HG03457 (cell line): ENCODE results near the gene COX6A2.
"Not testable (repeated sequence)": the region's sequence is repeated elsewhere in the genome, so short reads cannot be mapped to it uniquely, and the experiment has no call there.

Source experiments
- ATAC-seq: cut with Tn5 transposase; IDR thresholded peaks from one replicate; pipeline ENCODE4 v1.9.1; 2021; ENCODE audit warnings: moderate number of reproducible peaks; ENCODE audit not compliant: unreplicated experiment

The COX6A2 gene

DNA sequence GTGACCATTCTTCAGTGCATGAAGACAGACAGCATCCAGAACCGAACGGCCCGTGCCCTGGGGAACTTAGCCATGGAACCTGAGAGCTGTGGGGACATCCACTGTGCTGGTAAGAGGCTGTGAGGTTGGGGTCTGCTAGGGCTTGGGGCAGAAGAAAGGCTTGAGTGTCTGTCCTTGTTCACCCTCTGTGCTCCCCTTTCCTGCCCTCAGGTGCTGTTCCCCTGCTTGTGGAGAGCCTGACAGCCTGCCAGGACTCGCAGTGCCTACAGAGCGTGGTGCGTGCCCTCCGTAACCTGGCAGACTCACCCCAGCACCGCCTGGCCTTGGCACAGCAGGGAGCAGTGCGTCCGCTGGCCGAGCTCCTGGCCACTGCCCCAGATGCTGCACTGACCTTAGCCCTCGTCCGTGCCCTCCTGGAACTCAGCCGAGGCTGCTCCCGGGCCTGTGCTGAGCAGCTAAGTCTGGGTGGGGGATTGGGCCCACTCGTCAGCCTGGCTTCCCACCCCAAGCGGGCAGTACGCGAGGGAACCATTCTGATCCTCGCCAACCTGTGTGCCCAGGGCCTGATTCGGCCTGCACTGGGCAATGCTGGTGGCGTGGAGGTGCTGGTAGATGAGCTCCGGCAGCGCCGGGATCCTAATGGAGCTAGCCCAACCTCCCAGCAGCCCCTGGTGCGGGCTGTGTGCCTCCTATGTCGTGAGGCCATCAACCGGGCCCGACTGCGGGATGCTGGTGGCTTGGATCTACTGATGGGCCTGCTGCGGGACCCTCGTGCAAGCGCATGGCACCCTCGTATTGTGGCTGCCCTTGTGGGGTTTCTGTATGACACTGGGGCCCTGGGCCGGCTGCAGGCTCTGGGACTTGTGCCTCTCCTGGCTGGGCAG is 34.0 kb upstream of the COX6A2 start:
- no peak for ATAC-seq

DNA sequence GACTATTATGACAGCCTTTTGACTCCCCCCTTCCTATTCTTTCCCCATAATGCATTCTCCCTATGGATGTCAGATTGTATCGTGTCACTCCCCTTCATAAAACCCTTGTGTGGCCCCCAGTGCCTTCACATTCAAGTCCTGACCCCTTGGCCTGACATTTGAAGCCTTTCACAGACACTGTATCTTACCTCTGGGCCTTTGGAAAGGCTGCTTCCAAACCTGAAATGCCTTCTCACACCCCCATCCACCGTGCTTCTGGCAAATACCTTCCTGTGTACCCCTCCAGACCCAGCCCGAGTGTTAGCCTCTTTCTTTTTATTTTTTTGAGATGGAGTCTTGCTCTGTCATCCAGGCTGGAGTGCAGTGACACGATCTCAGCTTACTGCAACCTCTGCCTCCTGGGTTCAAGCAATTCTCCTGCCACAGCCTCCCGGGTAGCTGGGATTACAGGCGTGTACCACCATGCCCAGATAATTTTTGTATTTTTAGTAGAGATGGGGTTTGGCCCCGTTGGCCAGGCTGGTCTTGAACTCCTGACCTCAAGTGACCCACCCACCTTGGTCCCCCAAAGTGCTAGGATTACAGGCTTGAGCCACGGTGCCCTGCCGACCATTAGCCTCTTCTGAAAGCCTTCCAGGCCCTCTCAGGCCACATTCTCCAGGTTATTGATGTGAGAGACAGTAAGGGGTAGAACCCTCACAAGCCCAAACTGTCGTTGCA is 33.2 kb upstream of the COX6A2 start:
- ATAC-seq, result no peak

DNA sequence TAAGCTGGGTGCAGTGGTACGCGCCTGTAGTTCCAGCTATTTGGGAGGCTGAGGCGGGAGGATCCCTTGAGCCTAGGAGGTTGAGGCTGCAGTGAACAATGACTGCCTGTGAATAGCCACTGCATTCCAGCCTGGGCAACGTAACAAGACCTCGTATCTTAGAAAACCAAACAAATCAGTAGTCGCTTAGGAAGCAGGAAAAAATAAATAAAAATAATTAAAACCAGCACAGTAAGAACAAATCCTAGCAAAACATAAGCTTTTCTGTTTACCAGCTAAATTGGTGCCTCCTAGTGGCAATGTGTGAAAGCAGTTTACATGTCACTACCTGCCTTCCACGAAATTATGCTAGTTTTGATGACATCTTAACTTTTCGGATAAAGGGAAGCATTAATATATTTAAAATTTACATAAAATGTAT is 32.4 kb upstream of the COX6A2 start:
- no peak for ATAC-seq

DNA sequence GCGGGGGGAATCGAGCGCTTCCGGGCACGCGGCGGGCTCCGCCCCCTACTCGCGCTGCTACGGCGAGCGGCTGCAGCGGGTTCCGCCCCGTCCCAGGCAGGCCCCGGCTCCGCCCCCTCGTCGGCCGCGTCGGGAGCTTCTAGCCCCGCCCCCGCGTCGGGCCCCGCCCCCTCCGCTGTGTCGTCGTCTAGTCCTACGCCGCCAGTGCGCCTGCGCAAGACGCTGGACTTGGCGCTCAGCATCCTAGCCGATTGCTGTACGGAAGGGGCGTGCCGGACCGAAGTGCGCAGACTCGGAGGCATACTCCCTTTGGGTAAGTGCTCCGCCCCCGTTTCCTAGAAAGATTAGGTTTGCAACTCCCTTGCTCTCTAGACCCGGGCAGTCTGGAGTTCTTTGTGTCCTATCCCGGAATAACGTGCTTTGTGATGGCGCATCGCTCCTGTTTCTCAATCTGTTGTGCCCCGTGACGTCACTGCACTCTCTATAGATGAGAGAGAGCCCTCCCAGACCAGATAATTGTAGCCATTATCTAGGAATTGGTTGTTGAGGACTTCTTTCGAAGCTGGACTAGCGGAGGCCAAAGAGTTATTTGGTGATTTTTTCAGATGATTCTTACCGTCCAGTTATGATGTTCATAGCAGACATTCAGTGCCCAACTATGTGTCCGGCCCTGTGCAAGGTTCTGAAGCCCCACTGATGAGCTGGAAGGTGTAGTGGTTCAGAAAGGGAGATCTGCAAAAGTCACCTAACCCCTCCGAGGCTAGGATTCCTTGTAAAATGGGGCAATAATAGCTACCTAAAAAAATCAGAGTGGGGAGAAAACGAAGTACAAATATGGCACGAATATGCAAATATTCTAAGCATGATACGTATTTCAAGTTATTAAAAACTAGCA is 31.8 kb upstream of the COX6A2 start:
- ATAC-seq, result peak; percentile 52

DNA sequence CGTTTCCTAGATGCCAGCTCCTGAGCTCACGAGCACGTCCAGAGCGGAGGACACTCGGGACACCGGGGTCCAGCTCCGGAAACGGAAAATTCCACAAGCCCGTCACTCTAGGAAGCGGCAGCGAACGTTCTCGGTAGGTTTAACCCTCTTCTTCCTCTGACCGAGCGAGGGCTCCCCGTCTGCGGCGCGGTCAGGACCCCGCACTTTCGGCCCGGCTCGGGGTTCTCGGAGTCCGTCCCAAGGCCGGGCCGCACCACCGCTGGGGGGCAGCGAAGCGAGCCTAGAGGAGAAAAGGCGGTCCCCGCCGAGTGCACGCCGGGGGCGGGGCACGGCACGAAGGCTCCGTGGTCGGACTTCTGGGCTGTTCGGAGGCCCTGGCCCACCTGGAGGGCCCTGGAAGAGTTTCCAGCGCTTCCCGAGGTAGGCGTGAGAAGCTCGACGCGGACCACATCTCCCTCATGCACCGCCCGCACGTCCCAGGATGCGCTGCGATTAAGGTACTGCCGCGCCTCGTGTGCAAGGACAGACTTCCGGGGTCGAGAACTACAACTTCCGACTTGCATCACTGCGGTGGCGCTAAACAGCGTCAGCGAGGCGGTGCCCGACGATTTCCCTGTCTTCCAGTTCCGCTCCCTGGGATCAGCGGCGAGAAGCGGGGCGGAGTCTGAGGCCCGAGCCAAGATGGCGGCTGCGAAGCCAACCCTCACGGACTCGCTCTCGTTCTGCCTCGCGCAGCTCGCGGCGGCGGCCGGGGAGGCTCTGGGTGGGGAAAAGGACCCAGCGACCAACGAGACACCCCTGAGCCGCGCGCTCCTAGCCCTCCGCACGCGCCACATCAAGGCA is 30.9 kb upstream of the COX6A2 start, which contains the start of gene ARMC5:
TSS of gene ARMC5 (plus strand) at position 658 of the 843 bp plus-strand sequence. CDS start at position 682, 24 bp downstream.
- peak; percentile 60 for ATAC-seq

DNA sequence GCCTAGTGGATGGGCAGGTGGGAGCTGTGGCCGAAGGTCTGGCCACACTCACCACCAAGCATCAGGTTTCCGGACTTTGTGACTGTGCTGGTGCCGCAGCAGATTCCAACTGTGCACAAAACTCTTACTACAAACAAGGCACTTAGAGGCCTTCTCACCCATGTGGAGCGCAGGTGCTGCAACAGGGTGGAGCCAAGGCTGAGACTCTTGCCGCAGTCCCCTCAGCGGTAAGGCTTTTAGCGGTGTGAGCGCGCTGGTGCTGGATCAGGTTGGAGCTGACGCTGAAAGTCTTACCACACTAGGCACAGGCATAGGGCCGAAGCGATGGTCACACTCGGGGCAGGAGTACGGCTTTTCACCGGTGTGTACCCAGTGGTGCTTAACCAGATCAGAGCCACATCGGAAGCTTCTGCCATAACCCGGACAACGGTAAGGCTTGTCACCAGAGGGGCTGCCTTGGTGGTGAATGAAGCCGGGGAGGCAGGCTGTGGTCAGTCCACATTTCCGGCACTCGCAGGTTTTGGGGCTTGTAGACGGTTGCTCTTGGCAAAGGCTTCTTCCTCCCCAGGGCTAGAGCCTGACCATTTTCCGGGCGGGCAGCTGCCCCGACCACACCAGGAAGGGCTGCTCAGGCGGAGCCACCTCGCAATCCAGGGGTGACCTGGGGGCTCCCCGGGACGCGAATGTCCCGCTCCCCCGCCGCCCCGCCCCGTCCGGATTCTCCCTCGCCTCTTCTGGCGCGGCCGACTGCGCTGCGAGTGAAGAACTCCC is 30.1 kb upstream of the COX6A2 start:
- ATAC-seq, result peak; percentile 5

DNA sequence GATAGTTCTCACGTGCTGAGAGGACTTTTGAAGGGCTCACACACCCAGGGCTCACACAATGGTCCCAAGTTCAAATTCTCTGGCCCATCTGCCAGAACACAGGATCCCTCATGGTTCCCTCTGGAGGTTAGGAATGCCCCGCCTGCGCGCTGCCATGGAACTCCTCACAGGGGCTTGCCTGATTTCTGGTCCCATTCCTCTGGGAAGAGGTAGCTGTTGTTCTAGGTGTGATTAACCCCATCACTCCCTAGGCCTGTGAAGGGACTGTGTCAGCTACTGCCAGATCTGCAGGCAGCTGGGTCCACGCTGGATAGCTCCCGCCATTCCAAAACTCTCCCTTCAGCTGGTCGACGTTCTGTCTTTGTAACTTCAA is 28.8 kb upstream of the COX6A2 start:
- ATAC-seq, result no peak

DNA sequence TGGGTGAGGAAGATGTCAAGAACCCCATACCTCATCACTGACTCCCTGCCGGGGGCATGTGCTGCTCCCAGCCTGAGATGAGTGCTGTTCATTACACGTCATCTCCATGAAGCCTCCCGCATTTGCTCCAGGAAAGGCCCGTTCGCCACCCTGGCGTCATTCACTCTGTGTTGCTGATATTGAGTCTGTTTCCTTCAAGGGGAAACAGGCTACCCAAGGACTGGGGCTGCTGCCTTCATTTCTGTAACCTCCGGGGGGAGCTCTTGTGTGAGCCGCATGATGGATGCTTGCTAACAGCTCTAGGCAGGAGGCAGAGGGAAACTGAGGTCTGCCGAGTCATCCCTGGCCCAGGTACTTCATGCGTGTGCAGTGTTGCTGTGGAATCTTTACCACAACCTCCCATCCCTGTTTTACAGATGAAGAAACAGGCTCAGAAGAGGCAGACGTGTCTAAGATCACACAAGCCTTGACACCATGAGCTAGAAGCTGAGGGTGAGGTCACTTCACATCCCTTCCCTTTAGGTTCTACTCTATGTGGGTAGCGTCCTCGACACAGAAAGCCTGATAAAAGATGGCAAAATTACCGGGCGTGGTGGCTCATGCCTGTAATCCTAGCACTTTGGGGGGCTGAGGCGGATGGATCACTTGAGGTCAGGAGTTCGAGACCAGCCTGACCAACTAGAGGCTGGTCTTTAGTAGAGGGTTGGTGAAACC is 27.6 kb upstream of the COX6A2 start:
- no peak for ATAC-seq

DNA sequence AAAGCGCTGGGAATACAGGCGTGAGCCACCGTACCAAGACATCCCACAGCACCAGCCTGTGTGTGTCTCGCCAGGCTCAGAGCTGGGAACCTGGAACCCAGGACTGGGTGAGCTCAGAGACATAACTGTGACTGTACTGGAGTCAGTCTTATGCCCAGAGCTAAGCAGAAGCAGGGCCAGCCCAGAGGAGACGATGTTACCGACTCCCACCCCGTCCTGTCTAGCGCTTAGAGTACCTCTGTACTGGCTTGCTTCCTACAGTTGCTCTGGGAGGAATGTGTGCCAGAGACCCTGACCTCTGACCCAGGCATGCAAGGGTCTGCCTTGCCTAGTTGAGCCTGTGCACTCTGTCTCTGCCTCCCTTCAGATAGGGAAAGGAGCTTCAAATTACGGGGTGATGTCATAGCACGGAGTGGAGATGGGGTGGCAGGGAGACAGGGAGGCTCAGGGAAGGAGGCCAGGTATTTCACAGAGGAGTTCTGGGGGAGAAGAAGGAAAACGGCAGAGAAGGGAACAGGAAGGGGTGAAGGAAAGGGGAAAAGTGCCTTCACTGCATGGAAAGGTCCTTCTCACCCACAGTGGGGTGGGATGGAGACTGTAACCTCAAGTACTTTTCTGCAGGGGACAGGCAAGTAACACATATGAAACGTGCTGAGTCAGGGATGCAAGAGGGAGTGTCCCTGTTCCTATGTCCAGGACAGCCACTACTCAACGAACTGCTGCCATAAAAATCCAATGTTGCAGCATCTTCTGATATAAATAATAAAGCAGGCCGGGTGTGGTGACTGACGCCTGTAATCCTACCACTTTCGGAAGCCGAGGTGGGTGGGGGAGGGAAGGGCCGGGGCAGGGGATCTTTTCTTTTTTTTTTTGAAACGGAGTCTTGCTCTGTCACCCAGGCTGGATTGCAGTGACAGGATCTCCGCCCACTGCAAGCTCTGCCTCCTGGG is 25.4 kb upstream of the COX6A2 start:
- no peak for ATAC-seq

DNA sequence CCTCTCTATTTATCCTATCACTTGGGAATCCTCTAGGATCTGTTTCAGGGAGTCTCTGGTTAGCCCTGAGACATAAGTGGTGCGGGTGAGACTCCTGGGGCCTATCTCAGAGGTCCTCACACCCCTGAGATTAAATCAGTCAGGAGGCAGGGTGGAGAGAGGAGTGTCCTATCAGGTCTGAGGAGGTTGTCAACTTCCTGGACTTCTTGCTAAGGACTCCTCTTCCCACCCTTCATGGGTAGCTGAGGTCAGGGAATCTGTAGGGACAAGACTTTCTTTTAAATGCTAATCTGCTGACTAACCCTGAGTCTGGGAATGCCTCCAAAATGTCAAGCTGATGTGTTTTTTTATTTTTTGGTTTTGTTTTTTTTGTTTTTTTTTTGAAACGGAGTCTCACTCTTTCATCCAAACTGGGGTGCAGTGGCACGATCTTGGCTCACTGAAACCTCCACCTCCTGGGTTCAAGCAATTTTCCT is 24.5 kb upstream of the COX6A2 start:
- no peak for ATAC-seq

DNA sequence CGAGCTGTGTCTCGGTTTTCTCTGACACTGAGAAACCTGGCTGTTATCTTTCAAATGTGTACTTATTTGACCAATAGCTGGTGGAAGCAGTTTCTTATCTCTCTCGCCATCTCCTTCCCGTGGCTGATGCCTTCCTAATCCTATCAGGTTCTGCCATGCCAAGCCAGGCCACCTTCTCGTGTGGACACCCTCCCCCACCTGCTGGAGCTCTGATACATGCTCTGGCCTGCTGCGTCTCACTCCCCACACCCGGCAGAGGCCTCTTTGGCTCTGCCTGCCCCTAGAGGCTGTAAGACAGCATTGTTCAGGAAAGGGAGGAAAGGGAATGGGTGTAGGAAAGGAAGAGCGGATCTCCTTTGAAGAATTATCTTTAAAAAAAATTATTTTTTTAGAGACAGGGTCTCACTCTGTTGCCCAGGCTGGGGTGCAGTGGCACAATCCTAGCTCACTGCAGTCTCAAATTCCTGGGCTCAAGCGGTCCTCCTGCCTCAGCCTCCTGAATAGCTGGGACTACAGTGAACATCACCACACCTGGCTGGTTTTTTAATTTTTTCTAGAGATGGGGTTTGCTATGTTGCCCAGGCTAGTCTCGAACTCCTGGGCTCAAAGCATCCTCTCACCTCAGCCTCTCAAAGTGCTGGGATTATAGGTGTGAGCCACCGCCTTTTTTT is 23.7 kb upstream of the COX6A2 start:
- no peak for ATAC-seq

DNA sequence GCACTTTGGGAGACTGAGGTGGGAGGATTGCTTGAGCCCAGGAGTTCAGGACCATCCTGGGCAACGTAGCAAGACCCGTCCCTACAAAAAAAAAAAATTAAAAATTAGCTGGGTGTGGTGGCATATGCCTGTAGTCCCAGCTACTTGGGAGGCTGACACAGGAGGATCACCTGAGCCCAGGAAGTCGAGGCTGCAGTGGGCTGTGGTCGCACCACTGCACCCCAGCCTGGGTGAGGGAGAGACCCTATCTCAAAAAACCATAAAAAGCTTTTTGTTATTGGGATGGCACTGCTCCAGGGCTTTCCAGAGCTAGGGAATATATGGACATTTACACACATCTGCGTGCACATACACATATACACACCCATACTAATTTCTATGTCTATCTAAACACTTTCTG is 23.0 kb upstream of the COX6A2 start:
- no peak for ATAC-seq

DNA sequence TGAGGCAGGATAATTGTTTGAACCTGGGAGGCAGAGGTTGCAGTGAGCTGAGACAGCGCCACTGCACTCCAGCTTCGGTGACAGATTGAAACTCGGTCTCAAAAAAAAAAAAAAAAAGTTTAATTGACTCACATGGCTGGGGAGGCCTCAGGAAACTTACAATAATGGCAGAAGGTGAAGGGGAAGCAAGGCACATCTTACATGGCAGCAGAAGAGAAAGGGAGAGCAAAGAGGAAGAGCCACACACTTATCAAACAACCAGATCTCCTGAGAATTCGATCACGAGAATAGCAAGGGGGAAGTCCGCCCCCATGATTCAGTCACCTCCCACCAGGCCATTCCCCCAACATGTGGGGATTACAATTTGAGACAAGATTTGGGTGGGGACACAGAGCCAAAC is 17.8 kb upstream of the COX6A2 start:
- ATAC-seq, result not testable (repeated sequence)

DNA sequence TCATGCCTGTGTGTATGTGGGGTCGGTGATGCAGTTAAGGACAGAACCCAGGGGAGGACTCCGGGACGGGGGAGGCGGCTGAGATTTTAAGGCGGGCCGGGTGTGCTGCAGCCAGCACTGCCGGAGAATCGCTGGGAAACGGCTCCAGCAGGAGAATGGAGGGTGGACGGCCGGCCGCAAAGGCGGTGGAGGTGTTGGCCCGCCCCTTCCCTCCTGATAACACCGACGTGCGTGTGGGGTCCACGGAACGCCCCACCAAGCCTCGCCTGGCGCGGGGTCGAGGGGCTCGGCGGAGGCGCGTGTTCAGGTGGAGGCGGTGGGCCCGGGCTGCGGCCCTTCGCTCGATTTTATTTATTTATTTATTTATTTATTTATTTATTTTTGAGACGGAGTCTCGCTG is 13.8 kb upstream of the COX6A2 start:
- ATAC-seq, result no peak

DNA sequence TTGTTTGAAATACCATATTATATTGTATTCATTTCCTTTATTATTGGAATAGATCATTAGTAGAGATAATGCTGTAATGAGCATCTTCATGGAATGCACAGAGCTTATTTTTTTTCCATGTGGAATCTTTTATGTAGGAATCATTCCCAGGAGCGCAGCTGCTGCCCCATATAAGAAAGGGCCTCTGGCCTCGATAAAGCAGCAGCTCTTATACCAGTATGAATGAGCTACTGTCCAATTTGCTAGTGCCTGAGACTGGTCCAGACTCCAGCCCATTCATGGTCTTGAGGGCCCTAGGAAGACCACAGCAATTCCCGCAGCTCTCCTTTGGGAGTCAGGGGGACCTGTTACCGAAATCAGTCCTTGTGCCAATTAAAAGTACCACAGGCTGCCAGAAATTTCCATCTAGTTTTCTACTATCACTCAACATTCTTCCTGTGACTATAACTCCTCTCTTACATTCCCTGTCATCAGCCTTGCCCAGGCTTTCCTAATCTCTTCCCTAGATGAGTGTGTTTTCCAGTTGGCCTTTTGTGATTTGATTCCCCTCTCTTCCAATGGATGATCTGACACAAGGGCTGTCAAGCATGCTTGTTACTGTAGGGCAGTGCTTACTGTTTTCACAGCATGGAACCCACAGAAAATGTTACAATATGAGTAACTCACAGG is 12.5 kb upstream of the COX6A2 start:
- no peak for ATAC-seq

DNA sequence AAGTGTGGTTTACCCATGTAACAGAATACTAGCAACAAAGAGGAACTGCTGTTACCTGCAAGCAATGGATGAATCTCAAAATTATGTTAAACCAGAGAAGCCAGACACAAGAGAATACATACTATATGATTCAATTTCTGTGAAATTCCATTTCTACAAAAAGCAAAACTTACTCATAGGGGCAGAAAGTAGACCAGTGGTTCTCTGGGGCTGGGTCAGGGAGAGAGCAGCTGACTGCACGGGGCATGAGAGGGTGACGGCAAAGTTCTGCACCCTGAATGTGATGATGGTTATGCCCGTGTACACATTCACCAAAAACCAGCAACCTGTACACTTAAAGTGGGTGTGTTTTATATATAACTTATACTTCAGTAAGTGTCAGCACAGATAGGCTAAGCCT is 11.4 kb upstream of the COX6A2 start:
- ATAC-seq, result no peak

DNA sequence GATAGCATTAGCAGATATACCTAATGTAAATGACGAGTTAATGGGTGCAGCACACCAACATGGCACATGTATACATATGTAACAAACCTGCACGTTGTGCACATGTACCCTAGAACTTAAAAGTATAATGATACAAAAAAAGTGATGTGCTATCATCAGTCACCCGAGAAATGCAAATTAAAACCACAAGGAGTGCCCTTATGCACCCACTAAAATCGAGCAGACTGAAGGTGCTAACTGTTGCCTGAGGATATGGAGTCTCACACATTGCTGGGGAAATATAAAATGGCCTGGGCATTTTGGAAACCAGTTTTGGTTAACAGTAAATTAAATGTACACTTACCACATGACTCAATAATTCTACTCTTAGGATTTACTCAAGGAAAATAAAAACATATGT is 10.9 kb upstream of the COX6A2 start:
- ATAC-seq, result not testable (repeated sequence)
